Cardiac septum (tissue), 1 donor: ENCODE data around the gene NUP153. TPM values are rescaled to one million over a fixed set of nuclear protein-coding genes. Genes with fewer than 3 reads are reported as not detected.
"Not testable (repeated sequence)": the region's sequence is repeated elsewhere in the genome, so short reads cannot be mapped to it uniquely, and the experiment has no call there.

ENCODE experiments used
- DNase-seq: peaks from one replicate; pipeline ENCODE4 v3.0.0-alpha.2; 2020; ENCODE audit warnings: low spot score
- intact Hi-C: fragments of 100-400 bp; cut with DNase I; formaldehyde crosslinking; loops from one replicate; pipeline ENCODE4 v1.14.0; 2022
- long read RNA-seq: library from polyadenylated mRNA; unstranded; transcript quantifications from one replicate; pipeline ENCODE4 v2.0.0, GENCODE V29; 2021
- total RNA-seq: library from RNA; stranded (reverse); fragmentation: NEBNext Ultra II Directional; extraction: Animal tissue kit (Norgen Biotek cat#: 25700); gene quantifications from one replicate; pipeline ENCODE4 v1.2.1, GENCODE V29; 2021
- donor health status: DM: no; HTN: no; CAD: no.

Gene NUP153
- 25.8 TPM for total RNA-seq
- long read RNA-seq, full-length matches to known transcripts: 4 of 21 reads
- long read RNA-seq, partial matches to known transcripts: 15 of 21 reads
- long read RNA-seq, other reads (novel, unspliced or antisense): 2 of 21 reads

- DNase-seq: peak; percentile 100
- intact Hi-C loops: loop anchor here (2.0 to 10.0 kb wide), 3 partner anchors 106 to 448 kb away; partner anchors contain the start of genes FAM8A1, KDM1B, KIF13A and TPMT
Measured at GRCh38 chr6:17706580-17707370, at the start of gene NUP153. NUP153 (minus strand) TSS chr6:17706925; CDS start chr6:17706387, 538 bp downstream.

GRCh38 chr6:17754254-17754653 is 47.5 kb upstream of the NUP153 start:
- intact Hi-C loops: no loop called here
- DNase-seq: no peak

- intact Hi-C loops: not testable (repeated sequence)
Measured at GRCh38 chr6:17745324-17745723, 38.6 kb upstream of the NUP153 start.

GRCh38 chr6:17744757-17745308 is 38.1 kb upstream of the NUP153 start:
- intact Hi-C loops, DNase-seq: not testable (repeated sequence)

More at GRCh38 chr6:17745324-17745723, 38.6 kb upstream of the NUP153 start:
- DNase-seq: not testable (repeated sequence)

GRCh38 chr6:17744019-17744756 is 37.5 kb upstream of the NUP153 start:
- intact Hi-C loops: no loop called here
- no peak for DNase-seq

- intact Hi-C loops: no loop called here
- DNase-seq: no peak
Measured at GRCh38 chr6:17741507-17741906, 34.8 kb upstream of the NUP153 start.

- intact Hi-C loops: no loop called here
- DNase-seq: no peak
Measured at GRCh38 chr6:17740559-17741220, 34.0 kb upstream of the NUP153 start.

- intact Hi-C loops: no loop called here
- DNase-seq: no peak
Measured at GRCh38 chr6:17737704-17738252, 31.1 kb upstream of the NUP153 start.

- intact Hi-C loops, DNase-seq: not testable (repeated sequence)
Measured at GRCh38 chr6:17735311-17735710, 28.6 kb upstream of the NUP153 start.

GRCh38 chr6:17730078-17730704 is 23.5 kb upstream of the NUP153 start:
- intact Hi-C loops: no loop called here
- DNase-seq: no peak

GRCh38 chr6:17729223-17730077 is 22.7 kb upstream of the NUP153 start:
- no peak for DNase-seq
- intact Hi-C loops: no loop called here

- DNase-seq: no peak
- intact Hi-C loops: no loop called here
Measured at GRCh38 chr6:17728551-17729222, 22.0 kb upstream of the NUP153 start.

- intact Hi-C loops: no loop called here
- DNase-seq: no peak
Measured at GRCh38 chr6:17725083-17725482, 18.4 kb upstream of the NUP153 start.

GRCh38 chr6:17724341-17724740 is 17.6 kb upstream of the NUP153 start:
- DNase-seq: no peak
- intact Hi-C loops: no loop called here

GRCh38 chr6:17721671-17722070 is 14.9 kb upstream of the NUP153 start:
- no peak for DNase-seq
- intact Hi-C loops: no loop called here

- intact Hi-C loops: no loop called here
Measured at GRCh38 chr6:17719323-17720041, 12.8 kb upstream of the NUP153 start.

GRCh38 chr6:17716221-17716620 is 9.5 kb upstream of the NUP153 start:
- DNase-seq: no peak
- intact Hi-C loops: no loop called here

More at GRCh38 chr6:17719323-17720041, 12.8 kb upstream of the NUP153 start:
- DNase-seq: no peak
